Ishikawa (cell line): Measurements from ENCODE around the gene FBXO9.

Source experiments
- CEBPB ChIP-seq: IDR thresholded peaks from 2 replicates; pipeline ENCODE4 v1.6.1; 2012
- TAF1 ChIP-seq: IDR thresholded peaks from 2 replicates; pipeline ENCODE4 v1.6.1; 2012; ENCODE audit warnings: low read depth, mild to moderate bottlenecking
- TEAD4 ChIP-seq: IDR thresholded peaks from 2 replicates; pipeline ENCODE4 v1.6.1; 2012
- TF ChIP-seq, protein P1 (sequence below): IDR thresholded peaks from 2 replicates; pipeline ENCODE4 v1.6.1; 2012

GRCh38 chr6:53044572-53044971, 20.6 kb upstream of the FBXO9 start:
- TF ChIP-seq, protein P1, sequence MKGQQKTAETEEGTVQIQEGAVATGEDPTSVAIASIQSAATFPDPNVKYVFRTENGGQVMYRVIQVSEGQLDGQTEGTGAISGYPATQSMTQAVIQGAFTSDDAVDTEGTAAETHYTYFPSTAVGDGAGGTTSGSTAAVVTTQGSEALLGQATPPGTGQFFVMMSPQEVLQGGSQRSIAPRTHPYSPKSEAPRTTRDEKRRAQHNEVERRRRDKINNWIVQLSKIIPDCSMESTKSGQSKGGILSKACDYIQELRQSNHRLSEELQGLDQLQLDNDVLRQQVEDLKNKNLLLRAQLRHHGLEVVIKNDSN, result no peak
- TF ChIP-seq CEBPB (no peak), TAF1 (no peak), TEAD4 (no peak)
